Suprapubic skin (tissue), 4 donors: ENCODE measurements around the gene GLIS1. TPM values are rescaled to one million over a fixed set of nuclear protein-coding genes. Genes with fewer than 3 reads are reported as not detected.

ENCODE experiments used
- DNase-seq, 2 donors: peaks; one replicate each; pipeline ENCODE4 v3.0.0-alpha.2; 2019; ENCODE audit warnings: low spot score in 2 of 2
- H3K27ac ChIP-seq: fragments of 200-600 bp; sonication (generic); one replicate; pipeline ENCODE4 v1.5.1; 2019
- H3K27me3 ChIP-seq: fragments of 200-600 bp; sonication (generic); one replicate; pipeline ENCODE4 v1.5.1; 2019
- H3K36me3 ChIP-seq: fragments of 200-600 bp; sonication (generic); one replicate; pipeline ENCODE4 v1.5.1; 2019
- H3K4me1 ChIP-seq: fragments of 200-600 bp; sonication (generic); one replicate; pipeline ENCODE4 v1.5.1; 2019
- H3K4me3 ChIP-seq: fragments of 200-600 bp; sonication (generic); one replicate; pipeline ENCODE4 v1.5.1; 2019; ENCODE audit warnings: mild to moderate bottlenecking
- H3K9me3 ChIP-seq: fragments of 200-600 bp; sonication (generic); one replicate; pipeline ENCODE4 v1.5.1; 2019
- CTCF ChIP-seq, 2 donors: fragments of 200-600 bp in 1 of 2; fragments of 450-650 bp in 1 of 2; sonication (generic) in 1 of 2; IDR thresholded peaks; one replicate each; pipeline ENCODE4 v1.5.1; 2016 to 2019; ENCODE audit warnings: antibody characterized with exemption in 2 of 2, mild to moderate bottlenecking in 1 of 2, moderate library complexity in 1 of 2
- EP300 ChIP-seq: sonication (generic); formaldehyde crosslinking; IDR thresholded peaks from one replicate; pipeline ENCODE4 v1.6.1; 2017; ENCODE audit warnings: antibody characterized with exemption
- POLR2A ChIP-seq, 2 donors: fragments of 450-650 bp; IDR thresholded peaks; one replicate each; pipeline ENCODE4 v1.6.1; 2017; ENCODE audit warnings: antibody characterized with exemption in 2 of 2, mild to moderate bottlenecking in 2 of 2, moderate library complexity in 2 of 2
- POLR2AphosphoS5 ChIP-seq, 3 donors: sonication (generic); formaldehyde crosslinking; IDR thresholded peaks; one replicate each; pipeline ENCODE4 v1.6.1; 2017; ENCODE audit warnings: antibody characterized with exemption in 3 of 3
- WGBS: methylation state at CpG from one replicate; pipeline ENCODE4 v1.1.5; 2018; 5-methylcytosine and 5-hydroxymethylcytosine counted together
- total RNA-seq, 4 donors: library from RNA; depleted of rRNA; stranded (reverse); fragments of >200 nt; gene quantifications; one replicate each; pipeline ENCODE4 v1.1.0, GENCODE V29; 2016

The GLIS1 gene
- total RNA-seq, 4 donors from 2014 or later = 0.34 to 1.5 (median 0.59) TPM

- H3K4me1 ChIP-seq = peaks cover 3% of the 10 kb centered on the region
- 39% methylated on average over 2 of the region's 2 CpGs for WGBS
- no peaks in the 10 kb centered on the region for H3K36me3 ChIP-seq
- H3K27me3 ChIP-seq = no peaks in the 10 kb centered on the region
- no peak overlapping the region for H3K4me3 ChIP-seq
- no peaks in the 10 kb centered on the region for H3K9me3 ChIP-seq
- no peak for DNase-seq
- no peak overlapping the region for H3K27ac ChIP-seq
- TF ChIP-seq EP300 (no peak), CTCF (IDR thresholded peaks at IDR 0.05) (no peak), POLR2A (IDR thresholded peaks at IDR 0.05) (no peak), POLR2AphosphoS5 (IDR thresholded peaks at IDR 0.05) (no peak)
Measured at GRCh38 chr1:53549287-53549686, 189.7 kb downstream of the GLIS1 start.

- Histone ChIP-seq H3K36me3 (no peaks in the 10 kb centered on the region), H3K27me3 (no peaks in the 10 kb centered on the region), H3K4me3 (no peak overlapping the region), H3K27ac (no peak overlapping the region), H3K9me3 (no peaks in the 10 kb centered on the region), H3K4me1 (peaks cover 6% of the 10 kb centered on the region)
- DNase-seq = peak in 1 of 2 donors; percentile 68
- TF ChIP-seq EP300 = no peak
- TF ChIP-seq POLR2A (IDR thresholded peaks at IDR 0.05) = no peak
- TF ChIP-seq CTCF (IDR thresholded peaks at IDR 0.05) = no peak
- TF ChIP-seq POLR2AphosphoS5 (IDR thresholded peaks at IDR 0.05) = no peak
- 88% methylated on average over 17 of the region's 17 CpGs for WGBS
Measured at GRCh38 chr1:53548031-53548491, 190.9 kb downstream of the GLIS1 start.

GRCh38 chr1:53547231-53547790, 191.7 kb downstream of the GLIS1 start:
- WGBS = 100% methylated on average over 9 of the region's 10 CpGs
- no peak overlapping the region for H3K27ac ChIP-seq
- H3K9me3 ChIP-seq = no peaks in the 10 kb centered on the region
- H3K27me3 ChIP-seq = no peaks in the 10 kb centered on the region
- TF ChIP-seq CTCF (IDR thresholded peaks at IDR 0.05) = no peak
- no peak for TF ChIP-seq POLR2AphosphoS5 (IDR thresholded peaks at IDR 0.05)
- no peak for TF ChIP-seq EP300
- H3K4me1 ChIP-seq = peaks cover 9% of the 10 kb centered on the region
- peak; percentile 47 to 54 for DNase-seq
- no peaks in the 10 kb centered on the region for H3K36me3 ChIP-seq
- H3K4me3 ChIP-seq = no peak overlapping the region

- TF ChIP-seq EP300 (no peak), POLR2AphosphoS5 (IDR thresholded peaks at IDR 0.05) (no peak), CTCF (IDR thresholded peaks at IDR 0.05) (no peak), POLR2A (IDR thresholded peaks at IDR 0.05) (no peak)
- no peaks in the 10 kb centered on the region for H3K9me3 ChIP-seq
- H3K27me3 ChIP-seq = no peaks in the 10 kb centered on the region
- WGBS = 82% methylated on average over 9 of the region's 13 CpGs
- DNase-seq = peak; percentile 35 to 65
- H3K4me1 ChIP-seq = peaks cover 11% of the 10 kb centered on the region
- H3K27ac ChIP-seq = no peak overlapping the region
- no peaks in the 10 kb centered on the region for H3K36me3 ChIP-seq
- no peak overlapping the region for H3K4me3 ChIP-seq
Measured at GRCh38 chr1:53546409-53547155, 192.4 kb downstream of the GLIS1 start.

- Histone ChIP-seq H3K27me3 (no peaks in the 10 kb centered on the region), H3K4me3 (no peak overlapping the region), H3K9me3 (no peaks in the 10 kb centered on the region), H3K27ac (no peak overlapping the region), H3K36me3 (no peaks in the 10 kb centered on the region), H3K4me1 (peaks cover 11% of the 10 kb centered on the region)
- peak; percentile 50 to 72 for DNase-seq
- TF ChIP-seq POLR2AphosphoS5 (IDR thresholded peaks at IDR 0.05) (no peak), POLR2A (IDR thresholded peaks at IDR 0.05) (no peak), CTCF (IDR thresholded peaks at IDR 0.05) (no peak), EP300 (no peak)
- 61% methylated on average over 11 of the region's 17 CpGs for WGBS
Measured at GRCh38 chr1:53545663-53546408, 193.1 kb downstream of the GLIS1 start.
